ENCODE results near the gene CKS2. TPM values are rescaled to one million over a fixed set of nuclear protein-coding genes. Genes with fewer than 3 reads are reported as not detected.

CKS2 gene
- total and polyA plus RNA-seq, 2 of the 8 experiments (the other 6 are each of a cell fraction or from before 2014, with no cell fraction given): 337 to 689 TPM

GRCh38 chr9:89284076-89284475 lies 26.9 kb upstream of the CKS2 start:
- Histone ChIP-seq H4K8ac (ENCODE audit: extremely low read depth, insufficient read depth, low read length) (no peak overlapping the region), H4K20me1 (replicated peaks in 1 of 2; ENCODE audit: control insufficient read depth in 1 of 2, insufficient read depth in 2 of 2, low read length in 2 of 2) (no peaks in the 10 kb centered on the region), H3K14ac (ENCODE audit: insufficient read length) (no peak overlapping the region), H3K79me2 (ENCODE audit: control insufficient read depth in 1 of 2, insufficient read depth in 2 of 2, low read length in 2 of 2) (no peaks in the 10 kb centered on the region), H3K4me3 (ENCODE audit: extremely low read depth in 1 of 4, insufficient read depth in 2 of 4, low read depth in 3 of 4, low read length in 4 of 4) (no peak overlapping the region), H2BK12ac (ENCODE audit: low read depth, low read length) (no peak overlapping the region), H3K27me3 (replicated peaks in 1 of 4; ENCODE audit: control insufficient read depth in 3 of 4, extremely low read depth in 1 of 4, insufficient read depth in 3 of 4, low read length in 3 of 4) (no peaks in the 10 kb centered on the region), H2BK20ac (ENCODE audit: low read length) (no peak overlapping the region), H4K91ac (replicated peaks; ENCODE audit: insufficient read length, low read length) (no peak overlapping the region), H3K23me2 (ENCODE audit: low read depth, low read length) (no peaks in the 10 kb centered on the region), H3K36me3 (ENCODE audit: control insufficient read depth in 2 of 4, insufficient read depth in 4 of 4, low read length in 3 of 4) (no peaks in the 10 kb centered on the region), H3K18ac (ENCODE audit: extremely low read depth, low read length) (no peak overlapping the region), H2AFZ (ENCODE audit: low read length) (no peak overlapping the region), H3K9me3 (ENCODE audit: insufficient read depth in 2 of 2, low read depth in 1 of 2, low read length in 1 of 2) (no peaks in the 10 kb centered on the region), H2BK15ac (ENCODE audit: low read length) (no peak overlapping the region), H3K79me1 (ENCODE audit: low read depth, low read length) (no peaks in the 10 kb centered on the region; the same call in 1 of the 2 replicates), H2BK120ac (replicated peaks; ENCODE audit: low read depth, low read length) (no peak overlapping the region), H3K4ac (replicated peaks; ENCODE audit: insufficient read length, low read depth, low read length) (no peak overlapping the region), H3K27ac (ENCODE audit: low read depth, low read length) (no peak overlapping the region), H3K9ac (replicated peaks in 1 of 4; ENCODE audit: extremely low read depth in 1 of 4, low read depth in 3 of 4, low read length in 3 of 4) (no peak overlapping the region), H3K4me1 (replicated peaks in 1 of 4; ENCODE audit: control insufficient read depth in 3 of 4, insufficient read depth in 4 of 4, low read length in 3 of 4) (no peaks in the 10 kb centered on the region), H3K23ac (ENCODE audit: insufficient read length) (no peak overlapping the region), H2BK5ac (ENCODE audit: low read depth, low read length) (no peak overlapping the region), H4K5ac (ENCODE audit: insufficient read length, low read depth, low read length) (no peak overlapping the region), H3K56ac (replicated peaks; ENCODE audit: insufficient read length, low read depth, low read length) (no peak overlapping the region), H3K4me2 (ENCODE audit: insufficient read depth in 1 of 2, low read depth in 2 of 2, low read length in 2 of 2) (no peak overlapping the region), H2AK5ac (ENCODE audit: low read depth, low read length) (no peak overlapping the region)
- DNase-seq (ENCODE audit: low read depth in 1 of 2, low spot score in 2 of 2) (no peak), FAIRE-seq (no peak)
- TF ChIP-seq POLR2A (IDR thresholded peaks at IDR 0.05; ENCODE audit: control extremely low read depth in 1 of 2, low read depth in 2 of 2, low read length in 2 of 2) (no peak), KDM5A (IDR thresholded peaks at IDR 0.05; ENCODE audit: low read length) (no peak), TAF7 (optimal IDR thresholded peaks at IDR 0.05; ENCODE audit: borderline replicate concordance, low read depth, low read length) (no peak), RBBP5 (IDR thresholded peaks at IDR 0.05; ENCODE audit: borderline replicate concordance, low read depth, low read length) (no peak)
- ChIA-PET CTCF (ENCODE audit: partially characterized antibody) (interaction anchor here (1.7 kb wide), 1 partner anchor 81 kb away, joined by 4 read pairs; no protein-coding TSS in a partner anchor), POLR2A (ENCODE audit: partially characterized antibody) (interaction anchor here (1.2 kb wide), 1 partner anchor 78 kb away, joined by 3 read pairs; no protein-coding TSS in a partner anchor)
- WGBS, 2 experiments (ENCODE audit: extremely low coverage in 1 of 2, insufficient coverage in 1 of 2, insufficient read length in 1 of 2, insufficient replicate concordance in 2 of 2, low coverage in 1 of 2, low lambda C conversion rate in 2 of 2, missing lambda C conversion rate in 1 of 2): 90% methylated on average over 7 of the region's 7 CpGs; no CpG with 5 or more reads in 1 of the 2 experiments

Measured in H1 (cell line).